A673 (cell line): Measurements from ENCODE around the gene CD164. TPM values are rescaled to one million over a fixed set of nuclear protein-coding genes. Genes with fewer than 3 reads are reported as not detected.

Experiments
- Bru-seq: library from RNA; stranded (reverse); fragments of 400-500 nt; gene quantifications from one replicate; lab custom pipeline; 2021; lab: Mats Ljungman, UMichigan
- BruChase-seq, 2 experiments: library from RNA; stranded (reverse); fragments of 400-500 nt; gene quantifications; one replicate each; lab custom pipeline; 2021; lab: Mats Ljungman, UMichigan
- BruUV-seq: library from RNA; stranded (reverse); fragments of 400-500 nt; replicated peaks from 2 replicates; lab custom pipeline; 2021; lab: Mats Ljungman, UMichigan
- CTCF ChIA-PET: fragments of 300-600 bp; sonication (Branson Sonifier 250); formaldehyde crosslinking; loops from one replicate; lab custom pipeline; 2022; ENCODE audit warnings: antibody characterized with exemption; lab: Charles Lee
- POLR2A ChIA-PET: fragments of 300-600 bp; sonication (Branson Sonifier 250); formaldehyde crosslinking; loops from one replicate; lab custom pipeline; 2022; ENCODE audit warnings: antibody characterized with exemption; ENCODE audit not compliant: low non-redundant PET; lab: Charles Lee
- DNase-seq: peaks from one replicate; pipeline ENCODE4 v3.0.0-alpha.2; 2015; ENCODE audit warnings: low spot score
- H3K27ac ChIP-seq: fragments of 200-600 bp; sonication (generic); 2 replicates; pipeline ENCODE4 v1.5.1; 2016; ENCODE audit warnings: mixed run types, low read depth, mild to moderate bottlenecking, mixed read lengths, antibody characterized with exemption, low read length; ENCODE audit not compliant: poor library complexity, severe bottlenecking
- H3K27me3 ChIP-seq: fragments of 200-600 bp; sonication (generic); replicated peaks from 2 replicates; pipeline ENCODE4 v1.6.1; 2017; ENCODE audit warnings: mixed run types, low read depth, mild to moderate bottlenecking, mixed read lengths, antibody characterized with exemption, low read length; ENCODE audit not compliant: insufficient read depth, poor library complexity
- H3K36me3 ChIP-seq: fragments of 200-600 bp; sonication (generic); 2 replicates; pipeline ENCODE4 v1.6.1; 2016; ENCODE audit warnings: mixed run types, mild to moderate bottlenecking, mixed read lengths, antibody characterized with exemption, low read length; ENCODE audit not compliant: insufficient read depth, poor library complexity, severe bottlenecking
- H3K4me1 ChIP-seq: fragments of 200-600 bp; sonication (generic); 2 replicates; pipeline ENCODE4 v1.6.1; 2017; ENCODE audit warnings: mixed run types, mild to moderate bottlenecking, mixed read lengths, antibody characterized with exemption, low read length; ENCODE audit not compliant: insufficient read depth, poor library complexity, severe bottlenecking
- H3K4me3 ChIP-seq: fragments of 200-600 bp; sonication (generic); 2 replicates; pipeline ENCODE4 v1.5.1; 2016; ENCODE audit warnings: low read depth, mixed run types, mild to moderate bottlenecking, mixed read lengths, low read length; ENCODE audit not compliant: poor library complexity, severe bottlenecking
- H3K9me3 ChIP-seq: fragments of 200-600 bp; sonication (generic); 2 replicates; pipeline ENCODE4 v1.6.1; 2016; ENCODE audit warnings: mixed run types, low read depth, mild to moderate bottlenecking, mixed read lengths, antibody characterized with exemption, low read length; ENCODE audit not compliant: poor library complexity, severe bottlenecking
- EZH2 ChIP-seq: fragments of 200-600 bp; sonication (generic); IDR thresholded peaks from 2 replicates; pipeline ENCODE4 v1.6.1; 2017; ENCODE audit warnings: borderline replicate concordance, low read depth, mild to moderate bottlenecking, mixed read lengths, antibody characterized with exemption, low read length; ENCODE audit not compliant: poor library complexity, severe bottlenecking
- intact Hi-C: fragments of 100-400 bp; cut with micrococcal nuclease; formaldehyde crosslinking; loops from one replicate; pipeline ENCODE4 v1.10.0; 2022; ENCODE audit not compliant: unreplicated experiment
- long read RNA-seq: library from polyadenylated mRNA; stranded (forward); transcript quantifications from one replicate; pipeline ENCODE4 v2.0.0, GENCODE V29; 2022
- total RNA-seq: library from RNA; stranded (reverse); gene quantifications from 2 replicates; pipeline ENCODE4 v1.2.3, GENCODE V29; 2021
- TF ChIP-seq, protein P1 (sequence below): fragments of 300-800, 200-600 bp; sonication (generic); conservative IDR thresholded peaks from 2 replicates; pipeline ENCODE4 v1.5.1; 2017; ENCODE audit warnings: low read depth, mild to moderate bottlenecking, antibody characterized with exemption, low read length, moderate library complexity, mixed read lengths

Gene CD164
- total RNA-seq (154 and 176 TPM in 2 replicates), Bru-seq, nascent RNA (percentile 97 among the genes with signal in this experiment), BruChase-seq, experiment 1, labeled RNA remaining after a 2-hour chase (percentile 98 among the genes with signal in this experiment), BruChase-seq, experiment 2, labeled RNA remaining after a 6-hour chase (percentile 99 among the genes with signal in this experiment)
- long read RNA-seq, transcript CD164-202 (6 exons, 3,365 nt) = major isoform, 364 of 485 reads
- long read RNA-seq, transcript CD164-203 (5 exons, 2,936 nt) = minor isoform, 104 of 485 reads
- long read RNA-seq, partial matches to known transcripts = 1 of 485 reads
- long read RNA-seq, other reads (novel, unspliced or antisense) = 14 of 485 reads

DNA sequence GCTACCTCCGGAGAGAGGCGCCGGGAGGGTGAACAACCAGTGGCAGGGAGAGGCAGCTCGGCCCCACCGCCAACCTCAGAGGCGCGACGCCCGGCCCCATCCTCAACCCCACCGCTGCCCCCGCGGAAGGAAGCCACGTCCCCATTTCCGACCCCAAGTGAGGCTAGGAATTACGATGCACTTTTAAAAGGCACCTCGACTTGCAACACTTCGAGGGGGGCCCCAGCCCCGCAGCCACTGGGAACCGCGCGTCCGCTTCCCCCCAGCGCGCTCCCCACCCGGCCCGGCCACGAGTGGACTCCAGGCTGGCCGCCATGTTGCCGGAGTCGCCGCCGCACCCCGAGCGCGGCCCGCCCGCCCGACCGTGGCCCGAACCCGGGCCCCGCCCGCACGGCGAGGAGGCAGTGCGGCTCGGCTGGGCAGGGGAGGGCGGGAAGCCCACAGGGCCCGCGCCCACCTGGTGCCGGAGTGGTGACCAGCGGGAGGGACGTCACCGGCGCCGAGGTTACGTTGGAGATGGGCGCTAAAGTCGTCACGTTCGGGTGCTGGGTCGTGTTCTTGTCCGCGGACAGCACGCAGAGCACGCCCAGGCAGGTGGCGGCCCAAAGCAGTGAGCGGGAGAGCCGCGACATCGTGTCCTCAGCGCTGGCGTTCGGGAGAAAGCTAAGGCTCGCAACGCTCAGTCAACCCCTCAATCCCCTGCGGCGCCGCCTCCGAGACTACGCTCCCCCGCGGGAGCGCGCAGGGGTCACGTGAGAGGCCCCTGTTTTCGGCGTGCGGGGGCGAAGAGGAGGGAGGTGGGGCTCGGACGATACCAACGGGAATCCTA is at the start of gene CD164:
Gene CD164 (minus strand): TSS at position 721 of the 829 bp plus-strand sequence. CDS start 89 bp downstream, at position 632.
- Histone ChIP-seq H3K4me1 (peaks cover 18% of the 10 kb centered on the region), H3K4me3 (peak within 1 kb of the TSS; percentile 94), H3K36me3 (peaks cover 16% of the 10 kb centered on the region), H3K27me3 (no peaks in the 10 kb centered on the region), H3K27ac (peak within 1 kb of the TSS; percentile 99), H3K9me3 (no peaks in the 10 kb centered on the region)
- ChIA-PET POLR2A (interaction anchor here (0.5 to 1.0 kb wide), 2 partner anchors 29 to 80 kb away, joined by 4 to 6 read pairs; no protein-coding TSS in a partner anchor), CTCF (interaction anchor here (3.0 kb wide), 1 partner anchor 194 kb away, joined by 17 read pairs; no protein-coding TSS in a partner anchor)
- intact Hi-C loops = loop anchor here (2.0 to 10.0 kb wide), 3 partner anchors 59 to 837 kb away; partner anchors contain the start of genes PPIL6, SESN1 and SMPD2
- TF ChIP-seq, protein P1, sequence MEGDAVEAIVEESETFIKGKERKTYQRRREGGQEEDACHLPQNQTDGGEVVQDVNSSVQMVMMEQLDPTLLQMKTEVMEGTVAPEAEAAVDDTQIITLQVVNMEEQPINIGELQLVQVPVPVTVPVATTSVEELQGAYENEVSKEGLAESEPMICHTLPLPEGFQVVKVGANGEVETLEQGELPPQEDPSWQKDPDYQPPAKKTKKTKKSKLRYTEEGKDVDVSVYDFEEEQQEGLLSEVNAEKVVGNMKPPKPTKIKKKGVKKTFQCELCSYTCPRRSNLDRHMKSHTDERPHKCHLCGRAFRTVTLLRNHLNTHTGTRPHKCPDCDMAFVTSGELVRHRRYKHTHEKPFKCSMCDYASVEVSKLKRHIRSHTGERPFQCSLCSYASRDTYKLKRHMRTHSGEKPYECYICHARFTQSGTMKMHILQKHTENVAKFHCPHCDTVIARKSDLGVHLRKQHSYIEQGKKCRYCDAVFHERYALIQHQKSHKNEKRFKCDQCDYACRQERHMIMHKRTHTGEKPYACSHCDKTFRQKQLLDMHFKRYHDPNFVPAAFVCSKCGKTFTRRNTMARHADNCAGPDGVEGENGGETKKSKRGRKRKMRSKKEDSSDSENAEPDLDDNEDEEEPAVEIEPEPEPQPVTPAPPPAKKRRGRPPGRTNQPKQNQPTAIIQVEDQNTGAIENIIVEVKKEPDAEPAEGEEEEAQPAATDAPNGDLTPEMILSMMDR = no peak
- no peak for TF ChIP-seq EZH2
- peak; percentile 98 for DNase-seq
- no TSS peak for BruUV-seq

DNA sequence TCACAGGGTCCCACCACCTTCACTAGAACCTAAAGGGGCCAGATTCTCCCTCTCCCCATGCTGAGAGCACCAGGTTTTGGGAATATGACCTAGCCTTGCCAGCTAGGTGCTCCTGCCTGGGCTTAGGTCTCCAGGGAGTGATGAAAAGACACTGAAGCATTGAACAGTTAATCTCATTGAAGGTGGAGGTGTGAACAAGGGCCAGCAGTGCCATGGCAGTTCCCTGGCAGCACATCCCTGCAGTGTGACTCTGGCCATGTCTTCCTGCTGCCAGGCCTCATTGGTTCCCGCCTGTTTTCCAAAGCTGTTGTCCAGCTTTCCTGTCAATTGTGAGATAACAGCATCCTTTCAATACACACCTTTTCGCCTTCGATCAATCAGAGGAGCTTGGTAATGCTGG is 47.2 kb upstream of the CD164 start:
- no peaks in the 10 kb centered on the region for H3K4me1 ChIP-seq
- no TSS peak for BruUV-seq
- intact Hi-C loops = no loop called here
- no peak overlapping the region for H3K27ac ChIP-seq
- no peak overlapping the region for H3K4me3 ChIP-seq
- CTCF ChIA-PET = no interaction called here
- no peak for DNase-seq
- H3K36me3 ChIP-seq = no peaks in the 10 kb centered on the region
- H3K9me3 ChIP-seq = no peaks in the 10 kb centered on the region
- no peaks in the 10 kb centered on the region for H3K27me3 ChIP-seq
- TF ChIP-seq, protein P1 = no peak
- TF ChIP-seq EZH2 = no peak
- POLR2A ChIA-PET = no interaction called here

DNA sequence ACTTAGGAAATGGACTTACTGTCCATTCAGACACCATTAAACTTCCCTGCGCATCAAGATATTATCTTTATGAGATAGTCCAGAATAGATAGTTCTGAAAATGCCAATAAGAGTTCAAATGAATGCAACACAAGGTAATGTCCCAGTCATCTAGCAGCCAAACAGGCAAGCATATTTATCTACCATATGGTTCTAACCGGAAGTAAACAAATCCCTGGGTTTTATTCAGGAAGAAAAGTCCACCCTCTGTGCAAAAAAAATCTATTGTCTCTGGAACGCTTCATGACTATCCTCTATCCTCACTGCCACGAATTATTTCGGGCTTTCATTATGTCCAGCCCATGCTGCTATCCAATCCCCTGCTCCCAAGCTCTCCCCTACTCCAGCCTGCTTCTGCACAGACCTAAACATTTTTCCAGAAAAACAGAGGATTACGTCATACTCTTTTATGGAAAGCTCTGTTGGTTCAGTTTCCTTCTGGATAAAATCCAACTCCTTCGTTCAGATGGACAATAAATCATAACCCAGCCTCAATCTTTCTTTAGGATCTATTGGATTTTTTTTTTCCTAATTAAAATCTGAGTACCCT is 46.7 kb upstream of the CD164 start:
- no TSS peak for BruUV-seq
- Histone ChIP-seq H3K9me3 (no peaks in the 10 kb centered on the region), H3K27me3 (no peaks in the 10 kb centered on the region), H3K36me3 (no peaks in the 10 kb centered on the region), H3K4me3 (no peak overlapping the region), H3K27ac (no peak overlapping the region), H3K4me1 (no peaks in the 10 kb centered on the region)
- ChIA-PET CTCF (no interaction called here), POLR2A (no interaction called here)
- intact Hi-C loops = no loop called here
- TF ChIP-seq EZH2 = no peak
- TF ChIP-seq, protein P1 = no peak
- DNase-seq = no peak
